ENCODE results near the gene PNPLA7. TPM values are rescaled to one million over a fixed set of nuclear protein-coding genes. Genes with fewer than 3 reads are reported as not detected.
A peak's percentile ranks its signal among the peaks of the same experiment; 100 is the strongest.

The PNPLA7 gene
- total and polyA plus RNA-seq, 2 of the 4 experiments (the other 2 are of a cell fraction), result under 0.01 to 0.89 TPM

- CTCF ChIA-PET, result interaction anchor here (0.6 to 1.0 kb wide), 5 partner anchors 10 to 112 kb away, joined by 3 to 9 read pairs (median 4); partner anchors contain the start of gene ENTPD8
- peak within 1 kb of the TSS; percentile 79 for H3K4me3 ChIP-seq (ENCODE audit: insufficient read depth, low read depth, low read length)
- peak within 1 kb of the TSS; percentile 85 for H3K9ac ChIP-seq (ENCODE audit: low read depth, low read length)
- no peak within 1 kb of the TSS; the same call in 2 of the 3 replicates for H2BK15ac ChIP-seq (ENCODE audit: low read depth, low read length)
- POLR2A ChIA-PET (ENCODE audit: unreplicated experiment), result no interaction called here
- peak within 1 kb of the TSS; percentile 59 for H3K14ac ChIP-seq (replicated peaks; ENCODE audit: low read depth, low read length)
- no peak within 1 kb of the TSS for H2BK20ac ChIP-seq (ENCODE audit: low read depth, low read length)
- H3K23ac ChIP-seq (ENCODE audit: low read depth, low read length), result peak within 1 kb of the TSS; percentile 50
- dilution Hi-C loops (cut with HindIII; ENCODE audit: low sequenced_read_pairs, unreplicated experiment), result no loop called here
- ATAC-seq (ENCODE audit: low read depth), result peak; percentile 96
- peak within 1 kb of the TSS; percentile 92 for H4K5ac ChIP-seq (ENCODE audit: low read depth, low read length)
- peak; percentile 88 for DNase-seq
- peak within 1 kb of the TSS; percentile 93 for H2AK9ac ChIP-seq (replicated peaks; ENCODE audit: low read depth, low read length, poor library complexity)
- H3K79me1 ChIP-seq (ENCODE audit: low read depth in 1 of 2, low read length in 2 of 2), result peaks cover 16 to 24% of the 10 kb centered on the region in 2 experiments
- intact Hi-C loops (cut with micrococcal nuclease), result no loop called here
- in situ Hi-C loops (cut with MboI; ENCODE audit: low sequenced_read_pairs), result no loop called here
- peak within 1 kb of the TSS; percentile 10; the same call in 1 of the 2 replicates for H3K18ac ChIP-seq (ENCODE audit: low read depth, low read length)
- 1% methylated on average over 26 of the region's 113 CpGs; no CpG with 5 or more reads in 1 of the 2 experiments for WGBS, 2 experiments (ENCODE audit: extremely low coverage in 2 of 2, insufficient read length in 1 of 2)
- no peaks in the 10 kb centered on the region for H3K9me1 ChIP-seq (ENCODE audit: insufficient read depth, low read length)
- H4K8ac ChIP-seq (ENCODE audit: low read depth in 2 of 2, low read length in 2 of 2), result peak within 1 kb of the TSS; percentile 71 to 95
- H2AK5ac ChIP-seq (ENCODE audit: low read depth, low read length), result peak within 1 kb of the TSS; percentile 10; the same call in 1 of the 2 replicates
- no peak within 1 kb of the TSS for H2BK120ac ChIP-seq (ENCODE audit: low read depth, low read length)
- peak within 1 kb of the TSS; percentile 76 for H3K4ac ChIP-seq (ENCODE audit: low read depth, low read length)
- H3K27me3 ChIP-seq (ENCODE audit: control insufficient read depth, insufficient read depth, low read length), result no peaks in the 10 kb centered on the region; the same call in 1 of the 2 replicates
- no TSS peak for BruUV-seq (replicated peaks)
- peak within 1 kb of the TSS; percentile 20; the same call in 1 of the 2 replicates for H3K56ac ChIP-seq (ENCODE audit: extremely low read depth, insufficient read depth, low read length)
- H3K36me3 ChIP-seq (ENCODE audit: control insufficient read depth, insufficient read depth, low read length), result no peaks in the 10 kb centered on the region
- H3K4me2 ChIP-seq (ENCODE audit: low read depth, low read length), result peak within 1 kb of the TSS; percentile 98
- H2BK5ac ChIP-seq (ENCODE audit: low read depth, low read length, poor library complexity, severe bottlenecking), result peak within 1 kb of the TSS; percentile 28
- H4K20me1 ChIP-seq (ENCODE audit: insufficient read depth, low read length), result no peaks in the 10 kb centered on the region
- peaks cover 5% of the 10 kb centered on the region; the same call in 1 of the 2 replicates for H3K4me1 ChIP-seq (ENCODE audit: control insufficient read depth, insufficient read depth, low read length)
- H3K27ac ChIP-seq (ENCODE audit: insufficient read depth, low read length), result peak within 1 kb of the TSS; percentile 16; the same call in 1 of the 2 replicates
- peak within 1 kb of the TSS; percentile 98 for H2AFZ ChIP-seq (replicated peaks; ENCODE audit: low read length, poor library complexity)
- H3K9me3 ChIP-seq (ENCODE audit: control insufficient read depth, insufficient read depth, low read length), result no peaks in the 10 kb centered on the region
- H4K91ac ChIP-seq (ENCODE audit: insufficient read depth, low read depth, low read length), result peak within 1 kb of the TSS; percentile 66; the same call in 1 of the 2 replicates
- TF ChIP-seq FOS (IDR thresholded peaks at IDR 0.05; ENCODE audit: low read depth, low read length), result 0 out of 2 replicates have a peak, but pooled peaks have one; percentile 3
- TF ChIP-seq MXI1 (IDR thresholded peaks at IDR 0.05; ENCODE audit: borderline replicate concordance, low read depth, low read length), result no peak
- no peak for TF ChIP-seq CHD1 (IDR thresholded peaks at IDR 0.05; ENCODE audit: low read depth, low read length)
- TF ChIP-seq RFX5 (IDR thresholded peaks at IDR 0.05; ENCODE audit: low read depth, low read length), result no peak
- peak; percentile 76 for TF ChIP-seq CTCF (conservative IDR thresholded peaks at IDR 0.05; ENCODE audit: low read depth, low read length)
- peak; percentile 54 for TF ChIP-seq SMC3 (IDR thresholded peaks at IDR 0.05; ENCODE audit: low read depth, low read length)
- peak; percentile 44 for TF ChIP-seq RAD21 (IDR thresholded peaks at IDR 0.05; ENCODE audit: low read length)
- TF ChIP-seq NFE2L2 (IDR thresholded peaks at IDR 0.05; ENCODE audit: low read depth, low read length), result no peak
- no peak for TF ChIP-seq ELK1 (IDR thresholded peaks at IDR 0.05; ENCODE audit: borderline replicate concordance, low read depth, low read length)
- TF ChIP-seq RCOR1 (IDR thresholded peaks at IDR 0.05; ENCODE audit: insufficient replicate concordance, low read length), result no peak
- no peak for TF ChIP-seq CEBPB (IDR thresholded peaks at IDR 0.05; ENCODE audit: low read depth, low read length)
- TF ChIP-seq MAFK (IDR thresholded peaks at IDR 0.05; ENCODE audit: low read depth, low read length), result no peak
- TF ChIP-seq BHLHE40 (IDR thresholded peaks at IDR 0.05; ENCODE audit: low read depth, low read length), result no peak
- peak; percentile 99 for TF ChIP-seq MAZ (IDR thresholded peaks at IDR 0.05; ENCODE audit: borderline replicate concordance, low read depth, low read length)
- TF ChIP-seq POLR2A (IDR thresholded peaks at IDR 0.05; ENCODE audit: low read depth, low read length), result no peak
Measured at GRCh38 chr9:137422604-137423513, 127.3 kb downstream of the PNPLA7 start, which contains the start of the genes EXD3 and NOXA1. EXD3 (minus strand) TSS chr9:137423162; CDS start chr9:137395357, 27,805 bp downstream. NOXA1 (plus strand) TSS chr9:137423393; CDS start chr9:137423530, 137 bp downstream.

Measured in IMR-90 (cell line).